SH-SY5Y (cell line): ENCODE results near the gene HAO2.

ENCODE experiments used
- GATA2 ChIP-seq: IDR thresholded peaks from 2 replicates; pipeline ENCODE4 v1.6.1; 2011; ENCODE audit warnings: mild to moderate bottlenecking, low read depth, low read length
- GATA3 ChIP-seq: IDR thresholded peaks from 2 replicates; pipeline ENCODE4 v1.6.1; 2011; ENCODE audit warnings: low read depth, mild to moderate bottlenecking, low read length, moderate library complexity

HAO2 gene

DNA sequence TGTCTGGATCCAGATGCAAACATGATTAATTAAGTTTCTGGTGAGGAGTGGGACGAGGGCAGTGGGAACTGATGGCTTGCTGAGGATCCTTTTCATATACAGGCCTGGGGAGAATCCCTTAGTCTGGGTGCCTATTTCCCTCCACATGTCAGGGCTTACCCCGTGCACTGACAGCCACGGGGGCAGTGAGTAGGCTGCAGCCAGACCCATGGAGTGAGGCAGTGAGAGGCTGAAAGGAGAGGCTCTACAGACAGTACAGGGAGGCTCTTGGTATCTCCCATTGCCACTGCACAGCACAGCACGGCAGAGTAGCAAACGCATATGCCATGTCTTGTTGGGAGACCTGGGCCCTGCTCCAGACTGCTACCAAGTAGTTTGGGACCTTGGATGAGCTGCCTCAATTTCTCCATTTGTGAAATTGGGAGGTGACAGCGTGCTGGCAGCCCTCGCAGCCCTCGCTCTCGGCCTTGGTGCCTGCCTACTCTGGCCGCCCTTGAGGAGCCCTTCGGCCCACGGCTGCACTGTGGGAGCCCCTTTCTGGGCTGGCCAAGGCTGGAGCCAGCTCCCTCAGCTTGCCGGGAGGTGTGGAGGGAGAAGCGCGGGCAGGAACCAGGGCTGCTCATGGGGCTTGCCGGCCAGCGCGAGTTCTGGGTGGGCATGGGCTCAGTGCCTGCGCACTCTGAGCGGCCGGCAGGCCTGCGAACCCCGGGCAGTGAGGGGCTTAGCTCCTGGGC is 35.3 kb upstream of the HAO2 start:
- TF ChIP-seq GATA3 (no peak), GATA2 (no peak)

GRCh38 chr1:119336848-119337247 is 31.7 kb upstream of the HAO2 start:
- no peak for TF ChIP-seq GATA3
- no peak for TF ChIP-seq GATA2

DNA sequence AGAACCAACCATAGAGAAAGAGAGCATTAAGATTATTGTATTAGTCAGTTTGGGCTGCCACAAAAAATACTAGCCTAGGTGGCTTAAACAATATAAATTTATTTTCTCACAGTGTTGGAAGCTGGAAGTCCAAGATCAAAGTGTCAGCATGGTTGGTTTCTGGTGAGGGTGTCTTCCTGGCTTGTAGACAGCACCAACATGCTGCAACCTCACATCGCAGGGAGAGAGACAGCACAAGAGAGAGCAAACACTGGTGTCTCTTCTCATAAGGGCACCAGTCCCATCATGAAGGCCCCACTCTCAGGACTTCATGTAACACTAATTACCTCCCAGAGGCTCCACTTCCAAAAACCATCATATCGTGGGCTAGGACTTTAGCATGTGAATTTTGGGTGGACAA is 30.6 kb upstream of the HAO2 start:
- TF ChIP-seq GATA2, result no peak
- TF ChIP-seq GATA3, result no peak

DNA sequence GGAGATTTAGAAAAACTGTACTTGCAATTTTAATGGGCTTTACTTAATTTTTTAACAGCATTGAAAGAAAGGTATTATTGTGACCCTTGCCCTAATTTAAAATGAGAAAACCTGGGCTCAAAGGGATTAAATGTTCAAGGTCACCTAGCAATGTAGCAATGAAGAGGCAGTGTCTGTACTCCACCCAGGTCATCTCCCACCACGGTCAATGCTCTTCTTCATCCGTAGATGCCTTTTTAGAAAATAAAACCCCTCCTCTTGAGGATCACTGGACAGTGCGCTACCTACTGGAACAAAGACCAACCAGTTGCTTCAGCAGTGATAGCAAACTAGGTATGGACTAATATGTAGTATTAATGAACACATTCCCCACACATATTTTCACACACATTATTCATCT is 29.8 kb upstream of the HAO2 start:
- no peak for TF ChIP-seq GATA3
- TF ChIP-seq GATA2, result no peak

DNA sequence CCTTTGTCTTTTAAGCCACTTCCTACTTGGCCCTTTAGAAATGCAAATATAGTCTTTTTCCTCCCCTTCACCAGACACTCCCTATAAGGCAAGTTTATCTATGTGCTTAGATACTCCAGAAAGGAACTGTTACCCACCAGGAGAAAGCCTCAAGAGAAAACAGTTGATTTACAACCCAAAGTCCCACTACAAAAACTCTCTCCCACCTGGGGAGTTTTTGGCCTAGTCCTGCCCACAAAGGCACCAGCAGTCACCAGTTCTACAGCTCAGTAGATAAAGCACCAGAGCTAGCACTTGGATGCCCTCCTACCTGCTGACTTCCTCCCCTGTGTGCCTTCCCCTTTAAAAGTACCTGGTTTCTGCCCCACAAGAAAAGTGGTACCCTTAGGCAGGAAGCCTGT is 27.7 kb upstream of the HAO2 start:
- TF ChIP-seq GATA3, result no peak
- no peak for TF ChIP-seq GATA2

- TF ChIP-seq GATA2 (no peak), GATA3 (no peak)
Measured at GRCh38 chr1:119341372-119341947, 27.1 kb upstream of the HAO2 start.

DNA sequence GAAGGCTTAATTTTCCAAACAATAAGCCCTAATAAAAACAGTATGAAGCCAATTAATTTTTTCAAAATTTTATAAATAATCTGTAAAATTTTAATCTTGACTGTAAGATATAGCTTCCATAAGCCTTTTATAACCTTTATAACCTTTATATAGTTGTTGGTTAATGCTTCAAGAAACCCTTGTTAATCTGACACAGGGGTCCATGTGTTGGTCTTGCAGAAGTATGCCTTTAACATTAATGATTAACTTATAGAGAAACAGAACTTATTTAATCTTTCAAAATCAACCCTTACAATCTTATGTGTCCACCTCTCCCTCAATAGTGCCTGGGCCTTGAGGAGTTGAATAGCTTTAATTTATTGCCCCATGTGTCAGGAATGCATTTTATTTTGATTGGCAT is 23.2 kb upstream of the HAO2 start:
- TF ChIP-seq GATA2 (no peak), GATA3 (no peak)

- TF ChIP-seq GATA3 (no peak), GATA2 (no peak)
Measured at GRCh38 chr1:119347858-119348257, 20.7 kb upstream of the HAO2 start.

- TF ChIP-seq GATA3, result no peak
- no peak for TF ChIP-seq GATA2
Measured at GRCh38 chr1:119348941-119349340, 19.6 kb upstream of the HAO2 start.

GRCh38 chr1:119351997-119352396 is 16.6 kb upstream of the HAO2 start:
- TF ChIP-seq GATA2, result no peak
- no peak for TF ChIP-seq GATA3

DNA sequence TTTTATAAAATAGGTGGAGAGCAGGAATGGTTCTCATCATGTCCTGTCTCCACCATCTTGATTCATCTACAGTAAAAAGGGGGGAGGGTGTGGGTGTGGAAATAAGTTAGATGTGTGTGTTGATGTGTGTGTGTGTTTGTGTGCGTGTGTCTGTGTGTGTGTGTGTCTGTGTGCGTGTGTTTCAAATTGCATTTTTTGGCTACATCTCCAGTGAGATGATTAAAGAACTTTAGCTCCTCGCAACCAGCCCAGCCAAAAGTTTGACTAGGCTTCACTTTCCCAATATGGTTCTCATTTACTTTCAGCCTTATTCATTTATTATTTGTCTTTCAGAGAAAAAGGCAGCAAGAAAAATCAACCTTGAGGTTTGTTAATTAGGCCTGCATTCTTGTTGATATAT is 14.7 kb upstream of the HAO2 start:
- no peak for TF ChIP-seq GATA3
- TF ChIP-seq GATA2, result no peak

- no peak for TF ChIP-seq GATA3
Measured at GRCh38 chr1:119358636-119359035, 9.9 kb upstream of the HAO2 start.

- TF ChIP-seq GATA2, result no peak
- no peak for TF ChIP-seq GATA3
Measured at GRCh38 chr1:119359730-119360129, 8.9 kb upstream of the HAO2 start.

DNA sequence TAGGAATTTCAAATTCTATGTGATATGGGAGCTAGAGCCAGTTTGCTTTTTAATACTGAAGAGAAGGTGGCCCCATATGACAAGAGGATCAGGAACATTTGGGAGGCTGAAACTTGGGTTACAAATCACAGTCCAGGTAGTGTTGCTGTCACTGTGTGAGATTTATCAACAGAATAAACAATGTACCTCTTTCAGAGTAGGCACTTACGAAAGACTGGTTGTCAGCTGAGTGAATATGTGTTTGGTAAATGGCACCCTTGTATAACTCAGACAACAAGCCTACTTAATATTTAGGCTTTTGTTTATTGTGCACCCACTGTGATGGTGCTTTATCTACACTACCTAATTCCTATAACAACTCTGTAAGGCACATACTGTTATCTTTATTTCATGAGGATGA is 7.4 kb upstream of the HAO2 start:
- TF ChIP-seq GATA2 (no peak), GATA3 (no peak)

- no peak for TF ChIP-seq GATA3
- TF ChIP-seq GATA2, result no peak
Measured at GRCh38 chr1:119361620-119362344, 6.8 kb upstream of the HAO2 start.

DNA sequence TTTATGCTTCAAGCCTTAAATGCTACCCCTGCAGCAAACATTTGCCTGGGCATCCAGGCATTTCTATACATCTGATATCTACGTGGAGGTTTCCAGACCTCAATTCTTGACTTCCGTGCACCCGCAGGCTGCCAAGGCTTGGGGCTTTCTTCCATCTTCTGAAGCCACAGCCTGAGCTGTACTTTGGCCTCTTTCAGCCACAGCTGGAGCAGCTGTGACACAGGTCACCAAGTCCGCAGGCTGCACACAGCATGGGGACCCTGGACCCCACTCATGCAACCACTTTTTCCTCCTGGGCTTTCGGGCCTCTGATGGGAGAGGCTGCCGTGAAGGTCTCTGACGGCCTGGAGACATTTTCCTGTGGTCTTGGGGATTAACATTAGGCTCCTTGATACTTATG is 5.4 kb upstream of the HAO2 start:
- TF ChIP-seq GATA2, result no peak
- no peak for TF ChIP-seq GATA3

GRCh38 chr1:119364640-119365039 is 3.9 kb upstream of the HAO2 start:
- TF ChIP-seq GATA3 (no peak), GATA2 (no peak)
